NCI-H2196 treated with DMSO at 0.1 percent for 48 hours (cell line): ENCODE measurements around the gene OSBPL3.

ENCODE experiments used
- DNase-seq: peaks from one replicate; lab custom pipeline; 2025; ENCODE audit not compliant: unreplicated experiment; lab: John Stamatoyannopoulos, UW

Gene OSBPL3

DNA sequence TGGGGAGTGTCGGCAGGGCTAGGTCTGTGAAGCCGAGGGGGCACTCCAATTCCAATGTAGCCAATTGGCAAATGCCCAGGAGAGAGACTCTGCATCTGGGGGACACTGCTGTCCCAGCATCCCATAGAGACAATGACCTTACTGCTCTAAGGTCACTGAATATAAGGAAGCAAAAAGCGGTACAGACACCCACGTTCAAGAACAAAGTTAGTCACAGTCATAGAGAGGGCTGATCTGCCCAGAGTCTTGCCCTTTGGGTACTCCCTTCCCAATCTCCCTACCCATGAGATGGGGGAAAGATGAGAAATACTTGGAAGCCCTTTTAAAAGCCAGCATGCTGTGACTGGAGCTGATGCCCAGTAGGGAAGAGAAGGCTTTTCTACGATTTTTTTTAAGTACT, 146.4 kb downstream of the OSBPL3 start:
- DNase-seq: no peak

DNA sequence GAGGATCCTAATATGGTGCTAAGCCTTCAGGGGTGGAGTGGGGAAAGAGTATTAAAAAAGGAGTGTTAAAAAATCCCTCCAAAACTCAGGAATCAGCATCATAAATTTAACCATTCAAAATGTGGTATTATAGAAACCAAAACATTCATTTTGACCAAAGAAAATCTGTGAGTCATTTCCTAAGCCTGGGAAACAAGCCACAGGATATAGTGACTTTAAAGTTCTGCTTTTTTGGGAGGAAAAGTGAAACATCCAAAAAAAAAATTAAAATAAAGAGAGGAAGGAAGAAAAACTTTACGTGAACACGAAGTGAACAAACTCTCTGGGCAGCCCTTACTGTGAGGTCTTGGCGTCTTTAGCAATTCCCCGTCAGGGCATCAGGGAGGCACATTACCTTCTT, 148.7 kb downstream of the OSBPL3 start:
- DNase-seq: no peak

DNA sequence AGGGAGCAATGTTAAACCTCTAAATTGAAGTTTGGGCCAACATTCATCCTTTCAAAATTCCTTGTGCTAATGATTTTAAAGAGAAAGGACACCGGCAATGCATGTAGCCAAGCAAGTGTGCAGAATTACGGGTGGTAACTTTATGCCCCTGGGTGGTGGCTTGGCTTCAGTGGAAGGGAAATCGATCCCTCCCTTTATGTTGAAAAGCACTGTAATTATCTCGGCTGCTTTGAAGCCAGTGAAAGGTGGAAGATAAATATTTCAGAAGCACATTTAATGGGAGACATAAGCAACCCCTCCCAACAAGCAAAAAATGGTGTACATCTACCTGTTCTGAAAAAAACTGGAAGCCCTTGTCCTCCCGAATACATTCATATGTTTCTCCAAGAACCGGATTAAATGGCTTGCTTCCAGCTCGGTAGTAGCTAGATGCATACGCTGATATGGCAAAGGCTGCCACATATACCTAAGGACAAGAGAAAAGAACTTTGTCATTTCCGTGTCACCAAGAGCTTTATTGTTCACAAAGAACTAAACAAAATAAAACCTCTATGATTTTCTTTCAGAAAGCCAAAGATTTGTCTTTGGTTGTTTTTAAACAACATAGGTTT, 149.4 kb downstream of the OSBPL3 start:
- DNase-seq: no peak

DNA sequence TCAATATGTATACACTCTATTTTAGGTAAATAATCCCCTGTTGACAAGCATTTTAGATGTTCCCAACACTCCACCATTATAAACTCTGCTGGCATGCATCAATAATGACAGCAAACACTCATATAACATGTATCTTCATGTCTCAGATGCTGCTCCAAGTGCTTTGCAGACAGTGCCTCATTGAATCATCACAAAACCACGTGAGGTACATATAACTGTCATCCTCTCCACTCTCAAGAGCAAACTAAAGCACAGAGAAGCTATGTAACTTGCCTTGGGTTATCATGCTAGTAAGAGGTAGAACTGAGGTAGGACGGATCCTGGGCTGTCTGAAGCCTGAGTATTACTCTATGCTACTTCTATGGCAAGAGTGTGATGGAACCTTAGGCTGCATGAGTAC, 150.2 kb downstream of the OSBPL3 start:
- DNase-seq: no peak

DNA sequence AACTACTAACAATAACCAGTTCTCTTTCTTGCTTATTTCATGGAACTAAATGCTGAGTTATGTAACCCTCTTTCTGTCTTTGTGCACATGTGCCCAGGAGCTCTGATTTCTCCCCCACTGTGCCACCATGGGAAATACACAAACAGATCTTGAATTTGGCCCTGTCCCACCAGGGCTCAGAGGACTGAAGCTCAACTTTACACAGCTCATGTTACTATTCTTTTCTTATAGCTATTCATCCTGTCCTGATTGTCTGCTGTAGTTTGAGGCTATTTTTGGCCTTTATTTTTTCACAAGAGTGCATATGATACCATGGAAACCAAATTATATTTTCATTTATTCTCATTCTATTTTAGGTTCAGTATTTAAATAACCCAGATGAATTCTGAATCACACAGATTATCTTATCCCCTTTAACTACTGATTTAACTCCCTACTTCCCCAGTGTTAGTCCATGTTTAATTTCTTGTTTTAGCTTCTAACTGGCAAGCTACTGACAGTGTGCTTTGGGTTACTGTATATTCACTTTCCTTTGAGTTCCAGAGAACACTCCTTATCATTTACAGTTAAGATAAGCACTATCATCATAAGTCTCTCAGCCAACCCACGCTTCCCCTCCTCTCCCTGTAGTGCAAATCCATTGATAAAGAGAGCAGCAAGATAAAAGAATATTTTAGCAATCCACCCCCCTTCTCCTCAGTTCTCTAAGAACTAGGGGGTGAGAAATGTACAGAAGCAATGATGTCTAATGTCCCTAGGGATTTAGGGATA, 150.9 kb downstream of the OSBPL3 start:
- DNase-seq: no peak

DNA sequence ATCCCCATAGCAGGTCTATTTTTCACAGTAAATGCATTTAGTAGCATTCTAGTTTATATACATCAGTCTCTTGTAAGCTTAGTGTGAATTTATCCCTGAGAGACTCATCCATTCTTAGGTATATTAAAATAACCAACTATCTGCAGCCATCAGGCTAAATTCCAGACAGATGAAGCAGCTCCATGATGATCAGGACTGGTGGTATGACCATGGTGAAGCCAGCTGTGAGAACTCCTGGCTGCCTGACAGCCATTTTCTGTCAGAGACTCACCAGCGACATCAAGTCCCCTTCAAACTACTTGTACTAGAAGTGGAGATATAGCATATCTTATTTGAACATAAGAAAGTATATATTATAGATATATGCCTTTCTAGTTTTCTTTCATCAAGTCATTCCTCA, 152.4 kb downstream of the OSBPL3 start:
- DNase-seq: no peak

DNA sequence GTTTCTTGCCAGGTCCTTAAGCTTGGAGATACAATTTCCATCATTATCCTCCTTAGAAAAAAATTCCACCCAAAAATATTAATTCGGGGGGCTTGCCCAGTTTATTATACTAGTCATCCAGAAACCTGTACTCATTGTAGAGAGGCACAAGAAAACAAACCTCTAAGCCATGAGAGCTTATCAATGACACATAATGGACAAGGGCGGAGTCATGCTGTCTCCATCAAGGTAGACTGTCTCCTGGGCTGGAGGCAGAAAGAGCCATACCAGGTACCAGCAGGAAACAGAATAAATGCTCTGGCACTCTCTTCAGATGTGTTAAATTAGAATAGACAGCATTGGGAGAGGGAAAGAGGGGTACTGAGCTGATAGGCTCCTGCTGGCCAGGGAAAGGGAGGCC, 153.0 kb downstream of the OSBPL3 start:
- DNase-seq: no peak

DNA sequence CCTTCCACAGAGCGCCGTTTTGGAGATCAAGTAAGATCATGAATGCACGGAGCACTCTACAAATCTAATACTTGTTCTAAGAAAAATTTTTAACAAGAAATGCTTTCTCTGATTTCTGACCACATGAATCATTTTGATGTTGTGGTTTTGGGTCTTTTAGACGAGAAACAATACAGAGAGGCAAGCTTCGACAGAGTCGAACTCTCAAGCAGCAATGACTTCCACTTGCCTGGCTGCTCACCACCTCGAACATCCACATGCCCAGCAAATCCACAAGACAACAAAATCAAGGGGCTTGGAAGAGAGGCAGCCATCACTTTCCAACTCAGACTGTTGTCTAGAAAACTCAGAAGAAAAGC, 153.3 kb downstream of the OSBPL3 start:
- no peak for DNase-seq

DNA sequence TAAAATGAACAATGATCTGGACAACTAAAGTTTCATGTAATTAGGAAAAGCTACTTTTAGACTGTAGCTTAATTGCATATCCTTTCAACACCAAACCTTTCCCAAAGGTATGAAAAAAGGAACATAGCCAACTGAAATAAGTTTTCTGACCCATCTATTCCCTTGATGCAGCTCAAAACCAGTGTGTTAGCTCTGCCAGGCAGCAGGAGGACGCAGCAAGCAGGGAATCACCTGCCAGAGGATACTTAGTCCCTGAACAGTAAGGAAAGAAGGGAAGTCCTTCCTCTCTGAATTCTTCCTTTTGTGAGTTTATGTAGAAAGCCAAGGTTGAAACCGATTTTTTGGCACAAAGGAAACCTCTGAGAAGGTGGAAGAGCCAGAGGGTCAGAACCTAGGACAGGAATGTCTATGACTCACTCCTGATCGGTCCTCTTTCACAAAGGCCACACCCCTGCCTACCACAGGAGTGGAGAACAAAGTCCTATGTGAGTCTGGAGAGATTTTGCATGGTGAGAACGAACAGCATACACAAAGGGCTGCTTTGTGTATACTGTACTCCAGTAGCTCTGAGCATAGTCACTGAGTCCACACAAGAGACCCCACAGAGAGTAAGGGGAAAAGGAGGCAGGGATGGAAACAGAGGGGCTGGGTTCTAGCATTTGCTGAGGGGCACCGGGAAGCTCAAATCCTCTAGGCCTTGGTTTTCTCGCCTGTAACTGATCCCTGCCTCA, 153.9 kb downstream of the OSBPL3 start:
- DNase-seq: no peak

DNA sequence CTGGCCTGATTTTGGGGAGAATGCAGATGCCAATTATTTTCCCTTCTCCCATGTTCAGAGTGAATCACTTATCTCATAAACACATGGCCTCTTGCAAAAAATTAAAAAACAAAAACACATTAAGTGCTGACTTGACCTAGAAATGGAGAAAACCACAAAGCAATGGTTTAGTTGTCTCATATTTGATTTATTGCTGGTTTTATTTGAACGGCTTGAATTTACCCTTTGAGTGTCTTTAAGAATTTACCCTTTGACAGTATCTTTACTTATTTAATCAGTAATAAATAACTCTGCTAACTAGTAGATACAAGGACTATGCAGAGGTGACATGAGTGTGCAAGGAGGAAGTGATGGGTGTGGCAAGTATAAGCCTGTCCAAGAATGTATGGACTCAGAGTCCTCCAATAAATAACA, 154.6 kb downstream of the OSBPL3 start:
- DNase-seq: no peak

DNA sequence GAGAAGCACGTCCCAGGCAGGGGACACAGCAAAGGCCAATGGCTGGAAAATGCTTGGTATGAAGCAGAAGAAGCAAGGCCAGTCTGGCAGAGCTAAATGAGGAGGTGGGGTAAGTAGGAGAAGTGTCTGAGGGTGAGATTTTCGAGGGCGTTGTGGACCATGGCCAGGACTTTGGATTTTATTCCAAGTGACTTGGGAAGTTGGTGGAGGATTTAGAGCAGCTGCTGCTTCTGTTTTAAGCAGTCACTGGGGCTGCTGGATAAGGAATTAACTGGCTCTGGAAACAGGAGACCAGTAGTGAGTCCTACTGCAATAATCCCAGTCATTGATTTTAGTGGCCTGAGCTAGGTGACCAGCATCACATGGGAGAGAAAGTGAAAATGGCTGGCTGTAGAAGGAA, 155.1 kb downstream of the OSBPL3 start:
- no peak for DNase-seq

DNA sequence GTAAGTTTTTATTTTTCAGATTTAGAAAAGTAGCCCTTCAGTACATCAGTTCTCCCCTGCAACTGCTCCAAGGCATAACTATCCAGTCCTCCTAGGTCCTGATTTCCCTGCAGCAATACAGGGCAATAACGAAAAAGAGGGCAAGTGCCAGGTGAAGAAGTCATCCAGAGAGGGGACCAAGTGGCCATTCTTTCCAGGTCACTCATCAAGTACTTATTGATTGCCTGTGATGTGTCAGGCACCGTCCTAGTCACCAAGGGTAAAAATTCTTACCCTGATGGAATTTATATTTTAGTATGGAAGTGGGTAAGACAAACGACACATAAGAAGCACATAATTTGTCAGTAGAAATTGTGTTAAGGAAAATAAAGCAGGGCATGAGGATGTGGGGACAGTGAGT, 155.6 kb downstream of the OSBPL3 start:
- DNase-seq: no peak

DNA sequence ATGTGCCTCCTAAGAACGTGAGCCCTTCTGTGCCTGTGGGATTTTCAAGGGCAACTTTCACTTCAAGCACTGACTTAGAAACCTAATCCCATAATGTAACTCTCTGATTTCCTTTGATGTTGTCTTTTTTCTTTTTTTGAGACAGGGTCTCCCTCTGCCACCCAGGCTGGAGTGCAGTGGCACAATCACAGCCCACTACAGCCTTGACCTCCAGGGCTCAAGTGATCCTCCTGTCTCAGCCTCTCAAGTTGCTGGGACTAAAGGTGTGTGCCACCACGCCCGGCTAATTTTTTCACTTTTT, 158.3 kb downstream of the OSBPL3 start:
- DNase-seq: no peak

DNA sequence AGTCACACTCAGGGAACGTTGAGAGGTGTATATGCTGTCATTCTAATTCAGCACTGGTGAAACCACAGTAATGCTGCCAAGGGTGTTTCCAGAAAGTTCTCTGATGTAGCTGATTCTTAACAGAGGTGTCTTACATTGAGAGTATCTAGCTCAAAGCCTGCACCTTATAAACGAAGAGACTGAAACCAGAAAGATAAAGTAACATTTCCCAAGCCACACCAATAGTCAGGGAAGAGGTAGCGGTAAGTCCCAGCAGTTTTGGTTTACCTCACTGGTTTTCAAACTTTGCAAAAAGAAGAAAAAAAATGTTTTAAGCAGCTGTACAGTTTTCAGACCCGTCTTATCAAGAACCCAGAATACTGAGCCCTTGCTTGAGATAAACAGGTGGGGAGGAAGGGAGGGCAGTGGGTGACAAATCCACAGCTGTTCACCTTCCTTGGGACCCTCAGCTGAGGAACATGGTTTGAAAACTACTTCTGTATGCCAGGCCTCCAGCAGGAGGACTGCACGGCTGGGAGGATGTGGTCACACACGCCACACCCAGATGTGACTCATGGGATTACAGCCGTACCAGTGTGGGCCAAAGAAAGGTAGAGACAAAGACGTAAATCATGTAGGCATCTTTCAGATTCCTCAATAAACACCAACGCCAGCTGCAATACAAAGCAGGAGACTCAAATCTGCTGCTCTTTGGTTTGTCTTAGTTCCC, 158.8 kb downstream of the OSBPL3 start:
- DNase-seq: no peak

DNA sequence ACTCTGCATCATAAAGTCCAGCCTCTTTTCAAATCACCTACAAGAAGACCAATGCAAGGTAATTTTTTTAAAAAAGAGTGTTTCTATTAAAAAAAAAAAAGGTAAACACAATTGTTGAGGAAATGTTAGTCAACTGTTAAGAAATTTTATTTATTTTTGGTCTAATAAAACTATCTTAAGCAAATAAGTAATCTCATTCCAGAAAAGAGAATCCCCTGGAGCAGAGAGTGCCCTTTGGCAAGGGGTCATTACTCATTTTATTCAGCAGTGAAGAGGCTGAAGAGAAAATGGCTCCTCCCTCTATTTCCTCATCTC, 159.3 kb downstream of the OSBPL3 start:
- DNase-seq: no peak

DNA sequence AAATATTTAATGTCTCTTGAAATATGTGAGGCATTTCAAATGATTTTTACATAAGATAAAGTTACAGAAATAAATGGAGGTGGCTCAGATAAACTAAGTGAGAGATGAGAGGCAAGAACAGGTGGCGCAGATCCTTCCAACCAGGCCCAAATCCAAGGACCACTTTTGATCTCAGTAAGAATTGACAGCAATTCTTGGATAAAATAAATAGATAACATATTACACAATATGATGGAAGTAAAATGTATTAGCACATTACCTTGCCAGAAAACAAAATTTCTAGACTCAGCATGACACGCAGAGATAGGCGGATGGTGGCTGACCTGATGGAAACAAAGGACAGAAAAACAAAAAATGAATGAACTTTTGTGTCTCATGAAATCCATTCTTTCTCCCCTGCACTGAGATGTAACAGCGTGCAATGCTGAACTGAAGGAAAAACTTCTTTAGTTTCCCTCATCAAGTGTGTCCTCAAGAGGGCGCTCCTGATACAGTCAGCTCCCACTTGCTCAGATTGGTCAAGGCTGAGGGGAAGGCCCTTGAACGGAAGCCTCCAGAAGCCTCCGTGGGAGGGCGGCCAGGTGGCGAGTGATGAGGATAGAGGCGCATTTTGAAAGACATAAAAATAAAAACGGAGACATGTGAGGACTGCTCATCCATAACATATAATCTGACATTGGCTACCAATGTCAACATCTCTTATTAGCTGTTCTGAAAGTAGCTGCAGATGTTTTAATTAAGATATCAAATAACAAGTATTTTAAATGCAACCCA, 159.9 kb downstream of the OSBPL3 start:
- peak; percentile 37 for DNase-seq

DNA sequence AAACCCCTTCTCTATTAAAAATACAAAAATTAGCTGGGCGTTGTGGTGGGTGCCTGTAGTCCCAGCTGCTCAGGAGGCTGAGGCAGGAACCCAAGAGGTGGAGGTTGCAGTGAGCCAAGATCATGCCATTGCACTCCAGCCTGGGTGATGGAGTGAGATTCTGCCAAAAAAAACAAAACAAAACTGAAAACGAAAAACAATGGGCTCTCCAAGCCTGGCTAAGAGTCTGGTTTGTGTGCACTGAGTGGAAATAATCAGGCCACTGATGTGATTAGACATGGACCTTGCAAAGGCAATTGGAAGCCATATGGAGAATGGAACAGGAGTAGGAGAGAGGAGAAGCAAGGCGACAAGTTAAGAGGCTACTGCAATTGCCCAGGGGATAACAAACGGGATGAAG, 162.6 kb downstream of the OSBPL3 start:
- no peak for DNase-seq

DNA sequence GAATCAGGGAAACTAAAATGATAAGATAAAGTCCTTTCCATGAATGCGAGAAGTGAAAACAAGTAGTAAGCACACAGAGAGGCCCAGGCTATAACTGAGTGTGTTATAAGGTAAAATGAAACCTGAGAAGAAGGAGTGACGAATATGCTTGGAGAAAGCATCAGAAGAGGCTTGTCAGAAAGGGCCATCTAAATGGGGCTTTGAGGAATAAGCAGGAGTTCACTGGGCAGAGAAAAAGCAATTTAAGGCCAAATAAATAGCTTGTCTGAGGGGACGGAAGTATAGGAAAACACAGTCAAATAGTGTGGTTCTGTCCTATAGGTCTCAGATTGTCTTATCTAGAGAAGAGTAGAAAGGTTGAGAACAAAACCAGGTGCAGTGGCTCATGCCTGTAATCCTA, 163.1 kb downstream of the OSBPL3 start:
- no peak for DNase-seq

DNA sequence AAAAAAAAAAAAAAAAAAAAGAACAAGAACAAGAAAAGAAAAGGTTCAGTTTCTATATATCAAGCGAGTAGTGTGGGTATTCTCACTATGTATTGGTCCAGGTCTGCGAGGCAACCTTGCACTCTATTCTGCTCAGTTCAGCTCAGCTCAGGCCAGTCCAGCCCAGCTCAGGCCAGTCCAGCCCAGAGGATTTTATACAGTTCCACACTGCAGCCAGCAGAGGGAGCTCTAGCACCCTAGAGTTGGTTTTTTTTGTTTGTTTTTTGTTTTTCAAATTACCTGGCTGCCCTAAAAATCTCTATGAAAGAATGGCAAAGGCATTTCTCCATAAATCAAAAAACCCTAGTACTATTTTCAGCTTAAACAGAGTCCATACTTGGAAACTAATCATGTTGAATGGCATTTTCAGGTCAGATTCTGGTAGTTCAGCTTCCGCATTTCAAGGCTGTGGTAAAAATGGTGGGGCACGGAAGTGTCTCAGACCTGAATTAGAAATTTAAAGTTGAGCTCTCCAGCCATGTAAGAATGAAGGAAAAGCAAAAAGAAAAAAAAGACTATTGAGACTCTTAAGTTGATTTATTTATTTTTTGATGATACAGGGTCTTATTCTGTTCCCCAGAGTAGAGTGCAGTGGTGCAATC, 167.6 kb downstream of the OSBPL3 start:
- DNase-seq: no peak

DNA sequence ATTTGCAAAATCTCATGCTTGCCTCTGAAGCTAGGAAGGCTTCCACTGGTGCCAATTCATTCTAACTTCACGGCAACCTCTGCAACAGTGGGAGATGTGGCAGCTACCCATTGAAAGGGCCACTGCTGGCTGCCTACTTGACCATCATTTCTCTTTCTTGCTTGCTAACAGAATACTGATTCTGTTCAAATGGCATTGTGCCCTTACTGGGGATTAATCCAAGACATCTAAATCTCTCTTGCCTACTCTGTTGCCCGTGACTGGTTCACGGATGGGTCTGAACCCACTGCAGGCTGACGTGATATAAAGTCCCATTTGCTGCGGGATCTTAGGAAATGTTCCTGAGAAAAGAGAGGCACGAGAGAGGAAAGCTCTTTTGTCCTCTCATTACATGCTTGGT, 171.5 kb downstream of the OSBPL3 start:
- no peak for DNase-seq

DNA sequence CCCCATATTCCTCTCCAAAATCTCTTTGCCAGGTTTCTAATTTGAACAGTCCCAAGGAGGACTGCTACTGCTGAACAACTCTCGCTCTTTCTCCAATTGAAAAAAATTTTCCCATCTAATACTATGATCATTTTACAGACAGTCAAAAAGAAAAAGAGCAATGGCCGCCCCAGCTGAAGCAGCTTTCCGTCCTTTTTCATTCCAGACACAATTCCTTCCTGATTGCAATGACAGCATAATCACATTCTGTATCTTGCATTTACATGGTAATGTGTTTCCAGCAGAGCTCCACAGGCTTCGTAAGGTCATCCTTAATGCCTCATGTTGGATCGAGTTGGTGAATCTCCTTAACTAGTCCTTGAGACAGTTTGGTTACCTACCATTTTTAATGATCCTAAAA, 177.7 kb downstream of the OSBPL3 start:
- no peak for DNase-seq
